Measurements from ENCODE around the gene KPNA4. TPM values are rescaled to one million over a fixed set of nuclear protein-coding genes. Genes with fewer than 3 reads are reported as not detected.

The KPNA4 gene
- total RNA-seq, 1 donor from 2014 or later = 46.7 TPM

GRCh38 chr3:160580938-160581337, 15.6 kb upstream of the KPNA4 start:
- ChIA-PET POLR2A (no interaction called here), CTCF (no interaction called here)
- DNase-seq (no peak), ATAC-seq (ENCODE audit: low read depth) (no peak)
- H3K27me3 Mint-ChIP-seq = peaks cover 8% of the 10 kb centered on the region
- H3K4me1 Mint-ChIP-seq = peaks cover 4% of the 10 kb centered on the region
- intact Hi-C loops (cut with micrococcal nuclease) = no loop called here
- H3K27ac Mint-ChIP-seq = no peak overlapping the region
- no peak overlapping the region for H3K4me3 Mint-ChIP-seq
- H3K9me3 Mint-ChIP-seq = peaks cover 24% of the 10 kb centered on the region
- peaks cover 5% of the 10 kb centered on the region for H3K36me3 Mint-ChIP-seq (ENCODE audit: low read depth)
- TF ChIP-seq CTCF (IDR thresholded peaks at IDR 0.05) = no peak

DNA sequence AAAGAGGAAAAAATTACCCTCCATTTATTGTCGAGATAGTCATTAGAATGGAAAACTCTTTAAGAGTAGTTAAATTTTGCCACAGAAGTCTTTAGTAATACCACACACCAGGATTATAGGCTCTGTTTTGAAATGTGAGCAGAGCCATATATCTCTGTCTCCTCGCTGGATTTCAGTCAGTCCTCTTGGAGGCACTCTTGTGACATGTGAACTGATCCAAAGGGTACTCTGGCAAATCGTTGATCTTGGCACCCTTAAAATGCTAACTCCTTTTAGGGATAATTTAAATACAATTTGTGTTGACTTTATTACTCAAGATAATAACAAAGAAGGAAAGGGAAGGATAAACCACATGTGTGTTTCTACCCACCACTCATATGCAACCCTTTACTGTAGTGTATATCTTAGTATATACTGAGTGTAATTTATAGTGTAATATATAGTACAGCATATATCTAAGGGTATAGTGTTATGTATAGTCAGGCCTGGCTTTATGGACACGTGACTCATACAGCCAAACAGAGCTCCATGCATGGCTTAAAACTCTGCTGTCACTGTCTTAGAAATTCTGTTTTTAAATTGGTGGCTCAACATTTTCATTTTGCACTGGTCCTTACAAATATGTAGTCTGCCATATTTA, 12.3 kb upstream of the KPNA4 start:
- Mint-ChIP-seq H3K27ac (no peak overlapping the region), H3K36me3 (ENCODE audit: low read depth) (peaks cover 5% of the 10 kb centered on the region), H3K4me1 (no peaks in the 10 kb centered on the region), H3K4me3 (no peak overlapping the region), H3K9me3 (peaks cover 16% of the 10 kb centered on the region), H3K27me3 (peaks cover 9% of the 10 kb centered on the region)
- no peak for TF ChIP-seq CTCF (IDR thresholded peaks at IDR 0.05)
- intact Hi-C loops (cut with micrococcal nuclease) = no loop called here
- ATAC-seq (ENCODE audit: low read depth) (no peak), DNase-seq (no peak)
- POLR2A ChIA-PET = no interaction called here
- CTCF ChIA-PET = no interaction called here

GRCh38 chr3:160577093-160577492, 11.7 kb upstream of the KPNA4 start:
- Mint-ChIP-seq H3K27ac (no peak overlapping the region), H3K4me1 (no peaks in the 10 kb centered on the region), H3K4me3 (no peak overlapping the region), H3K27me3 (peaks cover 9% of the 10 kb centered on the region), H3K36me3 (ENCODE audit: low read depth) (peaks cover 5% of the 10 kb centered on the region), H3K9me3 (peaks cover 14% of the 10 kb centered on the region)
- ChIA-PET POLR2A (no interaction called here), CTCF (no interaction called here)
- no peak for DNase-seq
- TF ChIP-seq CTCF (IDR thresholded peaks at IDR 0.05) = no peak
- ATAC-seq (ENCODE audit: low read depth) = no peak
- intact Hi-C loops (cut with micrococcal nuclease) = no loop called here

- TF ChIP-seq CTCF (IDR thresholded peaks at IDR 0.05) = no peak
- DNase-seq = no peak
- Mint-ChIP-seq H3K4me1 (no peaks in the 10 kb centered on the region), H3K36me3 (ENCODE audit: low read depth) (peaks cover 2% of the 10 kb centered on the region), H3K4me3 (no peak overlapping the region), H3K27ac (no peak overlapping the region), H3K27me3 (peaks cover 6% of the 10 kb centered on the region), H3K9me3 (peaks cover 10% of the 10 kb centered on the region)
- ChIA-PET POLR2A (no interaction called here), CTCF (no interaction called here)
- no peak for ATAC-seq (ENCODE audit: low read depth)
- intact Hi-C loops (cut with micrococcal nuclease) = no loop called here
Measured at GRCh38 chr3:160576621-160577020, 11.2 kb upstream of the KPNA4 start.

GRCh38 chr3:160575589-160575988, 10.2 kb upstream of the KPNA4 start:
- no peak for DNase-seq
- Mint-ChIP-seq H3K36me3 (ENCODE audit: low read depth) (no peaks in the 10 kb centered on the region), H3K9me3 (peaks cover 6% of the 10 kb centered on the region), H3K27ac (no peak overlapping the region), H3K4me1 (no peaks in the 10 kb centered on the region), H3K4me3 (no peak overlapping the region), H3K27me3 (peaks cover 2% of the 10 kb centered on the region)
- ATAC-seq (ENCODE audit: low read depth) = no peak
- intact Hi-C loops (cut with micrococcal nuclease) = no loop called here
- TF ChIP-seq CTCF (IDR thresholded peaks at IDR 0.05) = no peak
- ChIA-PET CTCF (no interaction called here), POLR2A (no interaction called here)

All from activated B cell treated with CpG ODN at 0.5 μM for 24 hours (primary cell).